Panc1 (cell line): ENCODE results near the gene MAGEH1.

Experiments used
- POLR2AphosphoS5 ChIP-seq: IDR thresholded peaks from 2 replicates; pipeline ENCODE4 v1.6.1; 2012; ENCODE audit warnings: mild to moderate bottlenecking, low read depth, low read length, moderate library complexity
- SIN3A ChIP-seq: IDR thresholded peaks from 2 replicates; pipeline ENCODE4 v1.6.1; 2012; ENCODE audit warnings: low read depth, mild to moderate bottlenecking, low read length, moderate library complexity, borderline replicate concordance; ENCODE audit not compliant: insufficient read depth
- TF ChIP-seq, protein P1 (sequence below): fragments of 450-650 bp; IDR thresholded peaks from 2 replicates; pipeline ENCODE4 v1.5.1; 2017; ENCODE audit warnings: mild to moderate bottlenecking

DNA sequence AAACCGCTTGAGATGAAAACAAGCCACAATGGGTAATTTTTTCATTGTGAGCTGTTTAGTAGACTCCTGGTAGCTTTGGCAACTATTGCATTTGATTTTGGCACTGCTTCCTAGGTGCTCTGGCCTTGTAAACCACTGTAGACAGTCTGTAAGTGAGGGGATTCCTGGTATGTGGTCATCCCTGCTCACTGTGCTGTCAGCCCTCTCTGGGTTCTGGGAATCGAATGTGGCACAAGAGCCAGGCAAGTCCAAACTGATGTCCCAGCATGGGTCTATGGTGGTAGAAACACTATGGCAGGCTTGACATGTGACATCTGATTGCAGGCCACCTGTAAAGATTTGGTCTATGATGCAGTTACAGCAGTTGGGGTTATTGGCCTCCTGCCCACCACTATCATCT, 35.2 kb downstream of the MAGEH1 start:
- TF ChIP-seq, protein P1, sequence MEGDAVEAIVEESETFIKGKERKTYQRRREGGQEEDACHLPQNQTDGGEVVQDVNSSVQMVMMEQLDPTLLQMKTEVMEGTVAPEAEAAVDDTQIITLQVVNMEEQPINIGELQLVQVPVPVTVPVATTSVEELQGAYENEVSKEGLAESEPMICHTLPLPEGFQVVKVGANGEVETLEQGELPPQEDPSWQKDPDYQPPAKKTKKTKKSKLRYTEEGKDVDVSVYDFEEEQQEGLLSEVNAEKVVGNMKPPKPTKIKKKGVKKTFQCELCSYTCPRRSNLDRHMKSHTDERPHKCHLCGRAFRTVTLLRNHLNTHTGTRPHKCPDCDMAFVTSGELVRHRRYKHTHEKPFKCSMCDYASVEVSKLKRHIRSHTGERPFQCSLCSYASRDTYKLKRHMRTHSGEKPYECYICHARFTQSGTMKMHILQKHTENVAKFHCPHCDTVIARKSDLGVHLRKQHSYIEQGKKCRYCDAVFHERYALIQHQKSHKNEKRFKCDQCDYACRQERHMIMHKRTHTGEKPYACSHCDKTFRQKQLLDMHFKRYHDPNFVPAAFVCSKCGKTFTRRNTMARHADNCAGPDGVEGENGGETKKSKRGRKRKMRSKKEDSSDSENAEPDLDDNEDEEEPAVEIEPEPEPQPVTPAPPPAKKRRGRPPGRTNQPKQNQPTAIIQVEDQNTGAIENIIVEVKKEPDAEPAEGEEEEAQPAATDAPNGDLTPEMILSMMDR: no peak
- TF ChIP-seq POLR2AphosphoS5: no peak
- no peak for TF ChIP-seq SIN3A
